Kidney glomerular epithelial cell (primary cell): Measurements from ENCODE around the gene HLA-DRB1.
"Not testable (repeated sequence)": the region's sequence is repeated elsewhere in the genome, so short reads cannot be mapped to it uniquely, and the experiment has no call there.

ENCODE experiments used
- DNase-seq: peaks from one replicate; lab custom pipeline; 2025; lab: John Stamatoyannopoulos, UW

Gene HLA-DRB1

GRCh38 chr6:32559747-32560146 is 29.9 kb downstream of the HLA-DRB1 start:
- DNase-seq, result no peak

- DNase-seq, result no peak
Observed at GRCh38 chr6:32558426-32559057, 31.1 kb downstream of the HLA-DRB1 start.

- DNase-seq, result no peak
Observed at GRCh38 chr6:32554116-32554965, 35.3 kb downstream of the HLA-DRB1 start.

- no peak for DNase-seq
Observed at GRCh38 chr6:32553037-32553742, 36.5 kb downstream of the HLA-DRB1 start.

GRCh38 chr6:32551410-32551809 is 38.2 kb downstream of the HLA-DRB1 start:
- DNase-seq, result no peak

GRCh38 chr6:32539839-32540238 is 49.8 kb downstream of the HLA-DRB1 start:
- no peak for DNase-seq

- DNase-seq, result not testable (repeated sequence)
Observed at GRCh38 chr6:32530431-32530793, 59.2 kb downstream of the HLA-DRB1 start.

GRCh38 chr6:32529697-32530430 is 59.8 kb downstream of the HLA-DRB1 start, which contains the start of gene HLA-DRB5:
Gene HLA-DRB5, minus strand, starts transcription at chr6:32530287. Its CDS starts 63 bp downstream, at chr6:32530224.
- DNase-seq, result no peak
